NCI-H226 (cell line): ENCODE data around the gene IL22.

Source experiments
- DNase-seq: peaks from one replicate; pipeline ENCODE4 v3.0.0-alpha.2; 2015

The IL22 gene

GRCh38 chr12:68263366-68263765 is 10.0 kb upstream of the IL22 start:
- DNase-seq = peak; percentile 95

- no peak for DNase-seq
These were observed 8.5 kb upstream of the IL22 start for GRCh38 chr12:68261896-68262295.

GRCh38 chr12:68260153-68260552 is 6.7 kb upstream of the IL22 start:
- DNase-seq = no peak

GRCh38 chr12:68259318-68259940 is 6.0 kb upstream of the IL22 start:
- peak; percentile 92 for DNase-seq

- DNase-seq = no peak
These were observed 1.3 kb downstream of the IL22 start for GRCh38 chr12:68252077-68252476.

GRCh38 chr12:68250454-68250853 is 3.0 kb downstream of the IL22 start:
- DNase-seq = no peak

- DNase-seq = no peak
These were observed 5.6 kb downstream of the IL22 start for GRCh38 chr12:68247785-68248184.

- DNase-seq = no peak
These were observed 7.1 kb downstream of the IL22 start for GRCh38 chr12:68246350-68246749.

GRCh38 chr12:68245180-68246021 is 8.0 kb downstream of the IL22 start:
- no peak for DNase-seq

- DNase-seq = no peak
These were observed 10.6 kb downstream of the IL22 start for GRCh38 chr12:68242777-68243176.

GRCh38 chr12:68240975-68241374 is 12.4 kb downstream of the IL22 start:
- no peak for DNase-seq

GRCh38 chr12:68240079-68240478 is 13.3 kb downstream of the IL22 start:
- DNase-seq = peak; percentile 33

GRCh38 chr12:68239309-68239982 is 14.0 kb downstream of the IL22 start:
- DNase-seq = no peak

- DNase-seq = no peak
These were observed 15.8 kb downstream of the IL22 start for GRCh38 chr12:68237619-68238018.

- DNase-seq = no peak
These were observed 16.3 kb downstream of the IL22 start for GRCh38 chr12:68237078-68237477.

- DNase-seq = no peak
These were observed 16.9 kb downstream of the IL22 start for GRCh38 chr12:68236421-68237059.

GRCh38 chr12:68235576-68235975 is 17.8 kb downstream of the IL22 start:
- no peak for DNase-seq

GRCh38 chr12:68234140-68234539 is 19.3 kb downstream of the IL22 start:
- DNase-seq = no peak

GRCh38 chr12:68233498-68233897 is 19.9 kb downstream of the IL22 start:
- no peak for DNase-seq

- no peak for DNase-seq
These were observed 21.7 kb downstream of the IL22 start for GRCh38 chr12:68231691-68232090.

- no peak for DNase-seq
These were observed 22.2 kb downstream of the IL22 start for GRCh38 chr12:68231229-68231628.

GRCh38 chr12:68229956-68230355 is 23.4 kb downstream of the IL22 start:
- no peak for DNase-seq

- DNase-seq = no peak
These were observed 26.0 kb downstream of the IL22 start for GRCh38 chr12:68227356-68227755.
